HEK293T (cell line): Measurements from ENCODE around the gene ZNRF1.
"Not testable (repeated sequence)": the region's sequence is repeated elsewhere in the genome, so short reads cannot be mapped to it uniquely, and the experiment has no call there.

Experiments used
- CTCF ChIA-PET: fragments of 350-600 bp; formaldehyde crosslinking; extraction: SDS; loops from one replicate; lab custom pipeline; 2021; ENCODE audit warnings: antibody characterized with exemption, inconsistent platforms; lab: Yijun Ruan, JAX
- POLR2A ChIA-PET: fragments of 350-600 bp; formaldehyde crosslinking; extraction: SDS; loops from one replicate; lab custom pipeline; 2020; ENCODE audit warnings: antibody characterized with exemption, inconsistent platforms; lab: Yijun Ruan, JAX
- DNase-seq: peaks from one replicate; pipeline ENCODE4 v3.0.0; 2012; ENCODE audit warnings: mixed read lengths; ENCODE audit errors: extremely low spot score
- ARNT ChIP-seq: fragments of 450-650 bp; IDR thresholded peaks from 2 replicates; pipeline ENCODE4 v1.6.1; 2017; ENCODE audit warnings: mild to moderate bottlenecking
- BHLHE40 ChIP-seq: fragments of 450-650 bp; IDR thresholded peaks from 2 replicates; pipeline ENCODE4 v1.6.1; 2016; ENCODE audit warnings: mild to moderate bottlenecking, moderate library complexity, borderline replicate concordance
- CTBP1 ChIP-seq: fragments of 450-650 bp; IDR thresholded peaks from 2 replicates; pipeline ENCODE4 v1.6.1; 2016; ENCODE audit warnings: borderline replicate concordance
- ELF4 ChIP-seq: fragments of 450-650 bp; IDR thresholded peaks from 2 replicates; pipeline ENCODE4 v1.6.1; 2017; ENCODE audit warnings: antibody characterized with exemption
- FOXA1 ChIP-seq: fragments of 450-650 bp; IDR thresholded peaks from 2 replicates; pipeline ENCODE4 v1.6.1; 2016; ENCODE audit warnings: mild to moderate bottlenecking
- FOXK2 ChIP-seq: fragments of 450-650 bp; IDR thresholded peaks from 2 replicates; pipeline ENCODE4 v1.6.1; 2016; ENCODE audit warnings: mild to moderate bottlenecking
- FOXM1 ChIP-seq: fragments of 450-650 bp; IDR thresholded peaks from 2 replicates; pipeline ENCODE4 v1.6.1; 2017; ENCODE audit warnings: mild to moderate bottlenecking, borderline replicate concordance
- HDGF ChIP-seq: fragments of 450-650 bp; IDR thresholded peaks from 2 replicates; pipeline ENCODE4 v1.6.1; 2017; ENCODE audit warnings: antibody characterized with exemption, borderline replicate concordance
- L3MBTL2 ChIP-seq: fragments of 450-650 bp; conservative IDR thresholded peaks from 2 replicates; pipeline ENCODE4 v1.6.1; 2016; ENCODE audit warnings: mild to moderate bottlenecking
- LEF1 ChIP-seq: fragments of 450-650 bp; IDR thresholded peaks from 2 replicates; pipeline ENCODE4 v1.6.1; 2017; ENCODE audit warnings: mild to moderate bottlenecking, borderline replicate concordance
- NFRKB ChIP-seq: fragments of 450-650 bp; IDR thresholded peaks from 2 replicates; pipeline ENCODE4 v1.6.1; 2016; ENCODE audit warnings: mild to moderate bottlenecking, moderate library complexity
- PKNOX1 ChIP-seq: fragments of 450-650 bp; IDR thresholded peaks from 2 replicates; pipeline ENCODE4 v1.6.1; 2016
- SP1 ChIP-seq: fragments of 450-650 bp; IDR thresholded peaks from 2 replicates; pipeline ENCODE4 v1.6.1; 2017
- SUZ12 ChIP-seq: fragments of 450-650 bp; IDR thresholded peaks from 2 replicates; pipeline ENCODE4 v1.6.1; 2016; ENCODE audit warnings: mild to moderate bottlenecking
- TARDBP ChIP-seq: fragments of 450-650 bp; IDR thresholded peaks from 2 replicates; pipeline ENCODE4 v1.6.1; 2016
- ZNF384 ChIP-seq: fragments of 450-650 bp; IDR thresholded peaks from 2 replicates; pipeline ENCODE4 v1.6.1; 2016

ZNRF1 gene

GRCh38 chr16:75023009-75023408 lies 24.2 kb downstream of the ZNRF1 start:
- CTCF ChIA-PET: no interaction called here
- DNase-seq: no peak
- POLR2A ChIA-PET: no interaction called here
- TF ChIP-seq CTBP1 (no peak), L3MBTL2 (no peak), FOXK2 (no peak)

GRCh38 chr16:75024182-75024581 lies 25.4 kb downstream of the ZNRF1 start:
- DNase-seq: no peak
- no peak for TF ChIP-seq SP1
- no peak for TF ChIP-seq FOXM1
- no peak for TF ChIP-seq FOXA1
- TF ChIP-seq LEF1: no peak
- TF ChIP-seq BHLHE40: no peak
- no peak for TF ChIP-seq HDGF
- TF ChIP-seq ELF4: no peak
- no peak for TF ChIP-seq ZNF384
- no peak for TF ChIP-seq ARNT
- TF ChIP-seq FOXK2: no peak
- no peak for TF ChIP-seq L3MBTL2
- ChIA-PET POLR2A (no interaction called here), CTCF (no interaction called here)

GRCh38 chr16:75024594-75024993 lies 25.8 kb downstream of the ZNRF1 start:
- TF ChIP-seq ZNF384 (no peak), L3MBTL2 (no peak), ARNT (no peak), CTBP1 (no peak), SUZ12 (no peak), PKNOX1 (no peak), FOXK2 (no peak), BHLHE40 (no peak), NFRKB (no peak), SP1 (no peak), ELF4 (no peak), LEF1 (no peak), TARDBP (no peak), HDGF (no peak), FOXA1 (no peak), FOXM1 (no peak)
- ChIA-PET POLR2A (no interaction called here), CTCF (no interaction called here)
- DNase-seq: no peak

- ChIA-PET CTCF (interaction anchor here (0.6 to 1.1 kb wide), 3 partner anchors 56 to 86 kb away, joined by 3 read pairs; no protein-coding TSS in a partner anchor), POLR2A (no interaction called here)
- TF ChIP-seq L3MBTL2 (no peak), SP1 (no peak), FOXA1 (no peak), SUZ12 (no peak), TARDBP (no peak), BHLHE40 (no peak), FOXM1 (no peak)
These were observed 26.9 kb downstream of the ZNRF1 start for GRCh38 chr16:75025761-75026160.

GRCh38 chr16:75026239-75026891 lies 27.5 kb downstream of the ZNRF1 start:
- CTCF ChIA-PET: interaction anchor here (0.6 kb wide), 1 partner anchor 56 kb away, joined by 3 read pairs; no protein-coding TSS in a partner anchor
- POLR2A ChIA-PET, DNase-seq: not testable (repeated sequence)

More at GRCh38 chr16:75025761-75026160, 26.9 kb downstream of the ZNRF1 start:
- DNase-seq: peak; percentile 15

GRCh38 chr16:75026892-75027391 lies 28.1 kb downstream of the ZNRF1 start:
- no peak for DNase-seq
- ChIA-PET CTCF (no interaction called here), POLR2A (no interaction called here)
- TF ChIP-seq ARNT: no peak
- TF ChIP-seq NFRKB: no peak
- no peak for TF ChIP-seq L3MBTL2
- no peak for TF ChIP-seq ZNF384
- no peak for TF ChIP-seq SP1
- TF ChIP-seq ELF4: no peak
- no peak for TF ChIP-seq BHLHE40
- no peak for TF ChIP-seq HDGF
- TF ChIP-seq PKNOX1: no peak
- TF ChIP-seq FOXA1: no peak
- no peak for TF ChIP-seq TARDBP
- no peak for TF ChIP-seq SUZ12

- TF ChIP-seq ARNT (no peak), SP1 (no peak)
- ChIA-PET POLR2A (no interaction called here), CTCF (no interaction called here)
- DNase-seq: no peak
These were observed 28.9 kb downstream of the ZNRF1 start for GRCh38 chr16:75027520-75028300.
